HepG2 (cell line): Measurements from ENCODE around the gene SLC36A2. TPM values are rescaled to one million over a fixed set of nuclear protein-coding genes. Genes with fewer than 3 reads are reported as not detected.

Experiments used
- ATAC-seq: fragments of 200-7000 bp; cut with Tn5 transposase; 3 replicates; pipeline ENCODE4 v1.9.1; 2020; ENCODE audit warnings: mild to moderate bottlenecking, moderate library complexity
- BruUV-seq: library from RNA; stranded (reverse); fragments of 400-500 nt; replicated peaks from 2 replicates; lab custom pipeline; 2021; lab: Mats Ljungman, UMichigan
- CTCF ChIA-PET: fragments of 300-600 bp; formaldehyde crosslinking; extraction: SDS; loops from one replicate; lab custom pipeline; 2021; ENCODE audit warnings: low total read pairs, inconsistent platforms, low intra/inter-chr PET ratio; lab: Yijun Ruan, JAX
- POLR2A ChIA-PET: fragments of 350-600 bp; sonication (Branson Sonifier 250); formaldehyde crosslinking; loops from one replicate; lab custom pipeline; 2020; ENCODE audit warnings: antibody characterized with exemption, inconsistent platforms; lab: Yijun Ruan, JAX
- DNase-seq: peaks from one replicate; pipeline ENCODE4 v3.0.0-alpha.2; 2015; ENCODE audit warnings: low spot score
- FAIRE-seq: peaks from 3 replicates; lab custom pipeline; 2011; peaks lifted over from hg19 to GRCh38; lab: Jason Lieb, UNC
- H2AFZ ChIP-seq: one replicate; pipeline ENCODE4 v1.6.1; 2011; ENCODE audit warnings: low read length, inconsistent platforms
- H3K27ac ChIP-seq: fragments of 300-600 bp; 3 replicates; pipeline ENCODE4 v1.8.0; 2011; ENCODE audit warnings: mixed run types, mild to moderate bottlenecking, mixed read lengths, low read length, inconsistent platforms; ENCODE audit not compliant: insufficient read depth; ENCODE audit errors: extremely low read length
- H3K27me3 ChIP-seq, 2 experiments: fragments of 200-600 bp in 1 of 2; 2 replicates in 1 of 2; 3 replicates in 1 of 2; pipeline versions ENCODE4 v1.6.0 to v1.8.0; 2011; ENCODE audit warnings: low read length in 2 of 2, mild to moderate bottlenecking in 2 of 2, moderate library complexity in 2 of 2, inconsistent platforms in 1 of 2; ENCODE audit not compliant: insufficient read depth in 2 of 2, control insufficient read depth in 1 of 2
- H3K36me3 ChIP-seq, 2 experiments: fragments of 200-600 bp in 1 of 2; replicated peaks in 1 of 2; 2 replicates in 1 of 2; 3 replicates in 1 of 2; pipeline versions ENCODE4 v1.5.1 to v1.8.0; 2011; ENCODE audit warnings: low read length in 2 of 2, inconsistent platforms in 1 of 2; ENCODE audit not compliant: insufficient read depth in 2 of 2, control insufficient read depth in 1 of 2
- H3K4me1 ChIP-seq: 2 replicates; pipeline ENCODE4 v1.5.1; 2012; ENCODE audit warnings: low read length, inconsistent platforms; ENCODE audit not compliant: insufficient read depth
- H3K4me2 ChIP-seq: 2 replicates; pipeline ENCODE4 v1.6.0; 2011; ENCODE audit warnings: low read depth, low read length, inconsistent platforms
- H3K4me3 ChIP-seq, 3 experiments: fragments of 200-600 bp in 1 of 3; sonication (generic), shearing (Covaris generic) in 1 of 3; replicated peaks in 1 of 3; 2 replicates each; pipeline ENCODE4 v1.5.1; 2011 to 2016; ENCODE audit warnings: low read length in 3 of 3, inconsistent platforms in 2 of 3, low read depth in 2 of 3, mild to moderate bottlenecking in 2 of 3, control low read depth in 1 of 3, mixed read lengths in 1 of 3; ENCODE audit not compliant: insufficient read depth in 1 of 3
- H3K79me2 ChIP-seq: one replicate; pipeline ENCODE4 v1.6.1; 2011; ENCODE audit warnings: low read length, inconsistent platforms; ENCODE audit not compliant: insufficient read depth
- H3K9ac ChIP-seq: 2 replicates; pipeline ENCODE4 v1.6.0; 2011; ENCODE audit warnings: mild to moderate bottlenecking, low read depth, low read length, inconsistent platforms; ENCODE audit not compliant: insufficient read depth
- H3K9me3 ChIP-seq: 2 replicates; pipeline ENCODE4 v1.5.1; 2012; ENCODE audit warnings: mild to moderate bottlenecking, low read length
- H4K20me1 ChIP-seq: 2 replicates; pipeline ENCODE4 v1.6.0; 2011; ENCODE audit warnings: inconsistent platforms, mild to moderate bottlenecking, low read length, moderate library complexity; ENCODE audit not compliant: insufficient read depth
- BRD4 ChIP-seq: sonication (generic); formaldehyde crosslinking; IDR thresholded peaks from 2 replicates; pipeline ENCODE4 v1.4.0; 2020; ENCODE audit warnings: missing genetic modification reagents
- EHMT2 ChIP-seq: fragments of 200-600 bp; sonication (generic); IDR thresholded peaks from 2 replicates; pipeline ENCODE4 v1.7.0; 2017; ENCODE audit warnings: antibody characterized with exemption, low read depth, low read length, borderline replicate concordance
- HDAC2 ChIP-seq: sonication (generic); formaldehyde crosslinking; IDR thresholded peaks from 2 replicates; pipeline ENCODE4 v1.4.0; 2020; ENCODE audit warnings: missing genetic modification reagents
- HIC2 ChIP-seq: sonication (generic); formaldehyde crosslinking; IDR thresholded peaks from 2 replicates; pipeline ENCODE4 v1.9.0; 2022; ENCODE audit warnings: low read depth, missing genetic modification reagents
- HNF4A ChIP-seq: sonication (generic); formaldehyde crosslinking; IDR thresholded peaks from 2 replicates; pipeline ENCODE4 v1.4.0; 2020; ENCODE audit warnings: missing genetic modification reagents
- ISL2 ChIP-seq: sonication (generic); formaldehyde crosslinking; IDR thresholded peaks from 2 replicates; pipeline ENCODE4 v1.5.0; 2020; ENCODE audit warnings: missing genetic modification reagents
- MED1 ChIP-seq: sonication (generic); formaldehyde crosslinking; IDR thresholded peaks from 2 replicates; pipeline ENCODE4 v1.4.0; 2020; ENCODE audit warnings: missing genetic modification reagents
- MTERF4 ChIP-seq: sonication (generic); formaldehyde crosslinking; IDR thresholded peaks from 2 replicates; pipeline ENCODE4 v1.8.0; 2023; ENCODE audit warnings: mild to moderate bottlenecking, missing genetic modification reagents
- NFRKB ChIP-seq: fragments of 450-650 bp; IDR thresholded peaks from 2 replicates; pipeline ENCODE4 v1.6.1; 2017
- PRDM10 ChIP-seq: sonication (generic); formaldehyde crosslinking; IDR thresholded peaks from 2 replicates; pipeline ENCODE4 v1.4.0; 2020; ENCODE audit warnings: low read depth, missing genetic modification reagents
- ZBTB43 ChIP-seq: sonication (generic); formaldehyde crosslinking; conservative IDR thresholded peaks from 2 replicates; pipeline ENCODE4 v1.4.0; 2020; ENCODE audit warnings: missing genetic modification reagents
- ZKSCAN5 ChIP-seq: sonication (generic); formaldehyde crosslinking; IDR thresholded peaks from 2 replicates; pipeline ENCODE4 v1.5.1; 2020; ENCODE audit warnings: mild to moderate bottlenecking, missing genetic modification reagents
- ZNF263 ChIP-seq: sonication (generic); formaldehyde crosslinking; IDR thresholded peaks from 2 replicates; pipeline ENCODE4 v1.4.0; 2020; ENCODE audit warnings: missing genetic modification reagents
- ZNF431 ChIP-seq: sonication (generic); formaldehyde crosslinking; IDR thresholded peaks from 2 replicates; pipeline ENCODE4 v1.9.0; 2022; ENCODE audit warnings: missing genetic modification reagents, low read depth, mild to moderate bottlenecking, borderline replicate concordance
- ZNF460 ChIP-seq: sonication (generic); formaldehyde crosslinking; IDR thresholded peaks from 2 replicates; pipeline ENCODE4 v1.5.1; 2020; ENCODE audit warnings: missing genetic modification reagents, mild to moderate bottlenecking, borderline replicate concordance
- ZNF674 ChIP-seq: sonication (generic); formaldehyde crosslinking; IDR thresholded peaks from 2 replicates; pipeline ENCODE4 v1.5.0; 2020; ENCODE audit warnings: low read depth, mild to moderate bottlenecking, missing genetic modification reagents
- ZNF713 ChIP-seq: sonication (generic); formaldehyde crosslinking; IDR thresholded peaks from 2 replicates; pipeline ENCODE4 v1.4.0; 2020; ENCODE audit warnings: mild to moderate bottlenecking, missing genetic modification reagents
- WGBS: methylation state at CpG from one replicate; pipeline ENCODE4 v1.1.6; 2017; ENCODE audit warnings: low lambda C conversion rate; 5-methylcytosine and 5-hydroxymethylcytosine counted together
- in situ Hi-C: cut with HindIII; loops from 2 replicates; pipeline ENCODE4 v1.10.0; 2017; ENCODE audit warnings: low pct_unique_long_range_greater_than_20kb; ENCODE audit not compliant: extremely low pct_ligation_motif_present
- intact Hi-C: fragments of 100-400 bp; cut with micrococcal nuclease; formaldehyde crosslinking; loops from one replicate; pipeline ENCODE4 v1.10.0; 2022; ENCODE audit not compliant: unreplicated experiment
- polyA plus RNA-seq, 8 experiments: library from polyadenylated mRNA; depleted of rRNA in 3 of 8; stranded (reverse) in 7 of 8; unstranded in 1 of 8; fragments of >200 nt; fragmentation: Illumina TruSeq in 4 of 8; extraction: Trizol in 4 of 8; gene quantifications; 2 replicates each; pipeline versions ENCODE4 v1.2.1 to v1.2.3, GENCODE V29; 2011 to 2016; ENCODE audit warnings: low read depth in 4 of 8, missing spikeins in 1 of 8, mixed read lengths in 1 of 8; ENCODE audit not compliant: insufficient read depth in 1 of 8
- total RNA-seq, 5 experiments: library from RNA; depleted of rRNA; stranded (reverse); fragments of >200 nt; fragmentation: Illumina TruSeq; extraction: Trizol; gene quantifications; 2 replicates each; pipeline ENCODE4 v1.2.3, GENCODE V29; 2016; ENCODE audit warnings: low read depth in 1 of 5

The SLC36A2 gene
- total and polyA plus RNA-seq, 2 of the 13 experiments (the other 11 are each of a cell fraction or from before 2014, with no cell fraction given) = 0.03 TPM; not detected in 1

GRCh38 chr5:151286246-151286645 is 61.1 kb downstream of the SLC36A2 start (continued):
- TF ChIP-seq MTERF4 (CRISPR knock-in tag) (no peak), HIC2 (no peak), ZNF460 (no peak), HNF4A (CRISPR knock-in tag) (no peak), ZBTB43 (CRISPR knock-in tag) (no peak)
- TF ChIP-seq, all 625 proteins: peak for 0

- ATAC-seq (no peak), FAIRE-seq (no peak), DNase-seq (no peak)
- Histone ChIP-seq H3K4me2 (no peak overlapping the region), H3K4me3 (no peak overlapping the region), H4K20me1 (no peaks in the 10 kb centered on the region), H3K27ac (no peak overlapping the region), H3K36me3 (no peaks in the 10 kb centered on the region), H3K27me3 (peaks cover 0 to 4% of the 10 kb centered on the region in 2 experiments; a peak in 1 of 5 replicates), H2AFZ (no peak overlapping the region), H3K4me1 (no peaks in the 10 kb centered on the region), H3K9me3 (no peaks in the 10 kb centered on the region), H3K9ac (no peak overlapping the region), H3K79me2 (no peaks in the 10 kb centered on the region)
- ChIA-PET POLR2A (no interaction called here), CTCF (no interaction called here)
- 21% methylated on average over 5 of the region's 5 CpGs for WGBS
- intact Hi-C loops (no loop called here), in situ Hi-C loops (no loop called here)
- no TSS peak for BruUV-seq
- no peak for TF ChIP-seq BRD4
- no peak for TF ChIP-seq EHMT2
- TF ChIP-seq ZNF674 (CRISPR knock-in tag) = no peak
- no peak for TF ChIP-seq ZKSCAN5 (CRISPR knock-in tag)
- TF ChIP-seq ISL2 (CRISPR knock-in tag) = no peak
- no peak for TF ChIP-seq MED1 (CRISPR knock-in tag)
- TF ChIP-seq ZNF713 (CRISPR knock-in tag) = no peak
- no peak for TF ChIP-seq PRDM10 (CRISPR knock-in tag)
- TF ChIP-seq NFRKB = no peak
- TF ChIP-seq ZNF263 = no peak
- TF ChIP-seq HDAC2 (CRISPR knock-in tag) = no peak
- TF ChIP-seq ZNF431 (CRISPR knock-in tag) = no peak
Measured at GRCh38 chr5:151285683-151286082, 61.7 kb downstream of the SLC36A2 start.
